Muscle layer of colon (tissue), 2 donors: ENCODE measurements around the gene GRIK3.
"Not testable (repeated sequence)": the region's sequence is repeated elsewhere in the genome, so short reads cannot be mapped to it uniquely, and the experiment has no call there.

Source experiments
- H3K27ac ChIP-seq: one replicate; pipeline ENCODE4 v1.7.0; 2013; ENCODE audit warnings: low read depth, mild to moderate bottlenecking, low read length, moderate library complexity
- H3K27me3 ChIP-seq, 2 donors: one replicate each; pipeline ENCODE4 v1.7.0; 2013; ENCODE audit warnings: low read length in 2 of 2, mild to moderate bottlenecking in 2 of 2; ENCODE audit not compliant: insufficient read depth in 2 of 2, control insufficient read depth in 1 of 2
- H3K36me3 ChIP-seq: one replicate; pipeline ENCODE4 v1.7.0; 2013; ENCODE audit warnings: mild to moderate bottlenecking, low read length; ENCODE audit not compliant: insufficient read depth
- H3K4me1 ChIP-seq: one replicate; pipeline ENCODE4 v1.7.0; 2013; ENCODE audit warnings: mild to moderate bottlenecking, low read length; ENCODE audit not compliant: insufficient read depth
- H3K4me3 ChIP-seq, 2 donors: one replicate each; pipeline ENCODE4 v1.7.0; 2013; ENCODE audit warnings: low read length in 2 of 2, low read depth in 1 of 2, mild to moderate bottlenecking in 1 of 2, moderate library complexity in 1 of 2
- H3K9ac ChIP-seq: one replicate; pipeline ENCODE4 v1.7.0; 2013; ENCODE audit warnings: low read length
- H3K9me3 ChIP-seq: one replicate; pipeline ENCODE4 v1.7.0; 2013; ENCODE audit warnings: mild to moderate bottlenecking, low read length
- donor health status: abdominal sarcoma.
- donor health status: Adenocarcinoma of cecum.

Gene GRIK3

DNA sequence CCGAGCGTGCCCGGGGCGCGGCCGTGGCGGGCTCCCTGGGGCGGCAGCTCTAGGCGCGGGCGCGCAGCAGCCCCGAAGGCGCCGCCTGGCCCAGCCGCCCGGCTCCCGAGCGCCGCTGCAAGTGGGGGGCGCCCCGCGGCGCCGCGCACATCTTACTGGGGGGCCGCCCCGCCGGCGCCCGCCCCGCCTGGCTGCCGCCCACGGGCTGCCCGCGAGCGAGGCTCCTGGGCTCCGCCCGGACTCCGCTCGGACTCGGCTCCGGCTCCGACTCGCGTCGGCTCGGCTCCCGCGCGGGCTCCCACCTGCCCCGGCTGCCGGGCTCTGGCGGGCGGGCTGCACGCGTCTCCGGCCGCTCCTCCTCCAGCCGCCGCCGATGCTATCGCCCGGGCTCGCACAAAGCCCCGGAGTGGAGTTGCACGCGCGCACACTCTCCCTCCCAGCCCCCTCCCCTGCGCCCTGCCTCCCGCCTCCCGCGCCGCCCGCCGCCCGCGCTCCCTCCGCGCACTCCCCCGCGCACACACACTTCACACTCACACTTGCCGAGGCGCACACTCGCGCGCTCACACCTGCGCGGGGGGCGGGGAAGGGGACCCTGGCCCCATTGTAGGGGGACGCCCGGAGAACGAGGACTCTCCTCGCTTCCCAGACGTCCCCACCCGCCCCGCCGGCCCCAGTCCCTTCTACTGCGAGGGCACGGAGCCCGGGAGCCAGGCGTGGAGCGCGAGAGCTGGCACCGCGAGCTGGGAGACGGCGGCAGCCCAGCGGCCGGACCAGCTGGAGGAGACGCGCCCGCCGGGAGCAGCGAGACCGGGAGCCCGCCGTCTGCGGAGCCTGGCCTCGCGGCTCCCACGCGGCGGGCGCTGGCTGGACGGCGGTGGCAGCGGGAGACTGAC, at the start of gene GRIK3:
Gene GRIK3 (minus strand): TSS at position 395 of the 893 bp plus-strand sequence. CDS start 407 bp downstream, outside the sequence.
- Histone ChIP-seq H3K36me3 (no peaks in the 10 kb centered on the region), H3K9ac (no peak within 1 kb of the TSS), H3K9me3 (no peaks in the 10 kb centered on the region), H3K4me1 (no peaks in the 10 kb centered on the region), H3K27ac (no peak within 1 kb of the TSS), H3K27me3 (peaks cover 37 to 83% of the 10 kb centered on the region in 2 donors), H3K4me3 (no peak within 1 kb of the TSS)

DNA sequence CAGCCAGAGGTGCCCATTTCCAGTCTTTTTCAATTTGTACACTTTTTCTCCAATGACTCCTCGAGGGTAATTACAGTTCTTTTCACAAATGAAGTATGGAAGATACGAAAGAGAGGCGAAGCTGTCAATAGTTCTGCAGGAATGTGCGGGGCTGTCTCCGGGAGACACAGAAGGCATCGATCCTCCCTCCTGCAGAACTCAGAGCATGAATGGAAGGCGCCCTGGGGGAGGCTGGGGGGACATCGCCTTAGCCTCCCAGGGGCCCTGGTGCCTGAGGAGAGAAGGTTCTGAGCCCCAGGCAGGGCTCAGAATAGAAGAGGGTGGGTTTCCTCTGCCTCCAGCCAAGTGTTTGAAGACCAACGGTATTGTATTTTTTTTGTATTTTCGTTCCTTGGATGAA, 49.7 kb upstream of the GRIK3 start:
- no peaks in the 10 kb centered on the region for H3K27me3 ChIP-seq
- H3K4me1 ChIP-seq = peaks cover under 1% of the 10 kb centered on the region
- H3K27ac ChIP-seq = no peak overlapping the region

DNA sequence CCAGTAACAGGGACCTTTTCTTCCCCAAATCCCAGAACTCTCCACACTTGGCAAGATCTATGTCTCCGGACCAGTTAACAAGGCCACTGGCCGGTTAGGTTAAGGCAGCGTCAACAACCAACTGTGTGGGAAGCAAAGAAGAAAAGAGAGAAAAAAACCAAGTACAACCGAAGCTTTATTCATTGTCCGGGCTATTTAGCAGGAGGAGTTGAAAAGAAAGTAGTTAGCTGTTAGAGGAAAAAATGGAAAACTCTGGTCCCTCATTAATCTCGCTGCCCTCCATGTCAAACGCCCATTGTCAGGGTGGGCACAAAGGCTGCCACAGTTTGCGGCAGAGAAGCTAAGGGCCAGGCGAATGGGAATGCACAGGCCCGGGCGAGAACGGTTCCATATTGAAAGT, 49.3 kb upstream of the GRIK3 start:
- H3K9me3 ChIP-seq = no peaks in the 10 kb centered on the region
- no peaks in the 10 kb centered on the region for H3K27me3 ChIP-seq
- no peaks in the 10 kb centered on the region for H3K36me3 ChIP-seq
- no peak overlapping the region for H3K4me3 ChIP-seq
- H3K9ac ChIP-seq = no peak overlapping the region
- H3K27ac ChIP-seq = no peak overlapping the region
- H3K4me1 ChIP-seq = peaks cover 4% of the 10 kb centered on the region

More for the DNA sequence above, 49.7 kb upstream of the GRIK3 start:
- H3K36me3 ChIP-seq = no peaks in the 10 kb centered on the region
- H3K9me3 ChIP-seq = no peaks in the 10 kb centered on the region
- no peak overlapping the region for H3K4me3 ChIP-seq
- no peak overlapping the region for H3K9ac ChIP-seq

DNA sequence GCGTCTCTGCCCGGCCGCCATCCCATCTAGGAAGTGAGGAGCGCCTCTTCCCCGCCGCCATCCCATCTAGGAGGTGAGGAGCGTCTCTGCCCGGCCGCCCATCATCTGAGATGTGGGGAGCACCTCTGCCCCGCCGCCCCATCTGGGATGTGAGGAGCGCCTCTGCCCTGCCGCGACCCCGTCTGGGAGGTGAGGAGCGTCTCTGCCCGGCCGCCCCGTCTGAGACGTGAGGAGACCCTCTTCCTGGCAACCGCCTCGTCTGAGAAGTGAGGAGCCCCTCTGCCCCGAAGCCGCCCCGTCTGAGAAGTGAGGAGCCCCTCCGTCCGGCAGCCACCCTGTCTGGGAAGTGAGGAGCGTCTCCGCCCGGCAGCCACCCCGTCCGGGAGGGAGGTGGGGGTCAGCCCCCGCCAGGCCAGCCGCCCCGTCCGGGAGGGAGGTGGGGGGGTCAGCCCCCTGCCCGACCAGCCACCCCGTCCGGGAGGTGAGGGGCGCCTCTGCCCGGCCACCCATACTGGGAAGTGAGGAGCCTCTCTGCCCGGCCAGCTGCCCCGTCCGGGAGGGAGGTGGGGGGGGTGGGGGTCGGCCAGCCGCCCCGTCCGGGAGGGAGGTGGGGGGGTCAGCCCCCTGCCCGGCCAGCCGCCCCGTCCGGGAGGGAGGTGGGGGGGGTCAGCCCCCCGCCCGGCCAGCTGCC, 46.1 kb upstream of the GRIK3 start:
- not testable (repeated sequence) for H3K9ac ChIP-seq, H3K9me3 ChIP-seq, H3K4me1 ChIP-seq, H3K36me3 ChIP-seq, H3K4me3 ChIP-seq, H3K27ac ChIP-seq, H3K27me3 ChIP-seq

DNA sequence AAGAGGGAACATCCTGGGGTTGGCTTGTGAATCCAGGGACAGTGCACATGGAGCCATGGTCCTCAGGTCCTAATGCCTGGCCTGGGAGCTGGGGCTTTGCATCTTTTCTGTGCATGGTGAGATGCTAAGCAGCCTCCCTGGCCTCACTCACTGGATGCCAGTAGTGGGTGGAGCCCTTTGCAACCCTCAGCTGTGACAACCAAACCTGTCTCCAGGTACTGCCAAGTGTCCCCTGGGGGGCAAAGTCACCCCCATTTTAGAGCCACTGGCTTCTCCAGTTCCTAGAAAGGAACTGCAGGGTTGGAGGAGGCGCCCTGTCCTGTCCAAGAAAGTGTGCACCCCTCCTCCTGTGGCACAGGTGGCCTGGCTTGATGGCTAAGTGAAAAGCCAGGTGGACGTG, 44.6 kb upstream of the GRIK3 start:
- H3K36me3 ChIP-seq = no peaks in the 10 kb centered on the region
- no peak overlapping the region for H3K27ac ChIP-seq
- H3K9ac ChIP-seq = no peak overlapping the region
- no peaks in the 10 kb centered on the region for H3K9me3 ChIP-seq
- no peaks in the 10 kb centered on the region for H3K27me3 ChIP-seq
- peak overlapping the region in 1 of 2 donors; percentile 46 for H3K4me3 ChIP-seq
- H3K4me1 ChIP-seq = peaks cover 8% of the 10 kb centered on the region

DNA sequence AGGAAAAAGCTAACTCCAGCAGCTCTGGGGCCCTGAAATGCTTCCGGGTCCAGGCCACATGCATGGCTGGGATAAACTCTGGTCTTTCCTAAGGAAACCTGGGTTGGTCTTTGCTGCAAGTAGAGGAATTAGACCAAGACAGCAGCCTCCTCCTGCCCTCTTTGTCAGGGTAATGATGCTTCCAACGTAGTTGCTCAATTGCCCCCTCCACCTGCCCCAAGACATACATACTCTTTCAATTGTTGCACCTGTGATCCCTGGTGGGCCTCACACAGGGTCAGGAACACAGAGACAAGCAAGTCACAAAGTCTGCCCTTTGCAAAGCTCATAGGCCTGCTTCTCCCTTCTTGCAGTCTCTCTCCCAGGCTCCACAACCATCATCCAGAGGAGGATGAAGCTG, 41.9 kb upstream of the GRIK3 start:
- Histone ChIP-seq H3K9me3 (no peaks in the 10 kb centered on the region), H3K4me1 (peaks cover 8% of the 10 kb centered on the region), H3K27ac (no peak overlapping the region), H3K4me3 (no peak overlapping the region), H3K9ac (no peak overlapping the region), H3K27me3 (peaks cover 3 to 14% of the 10 kb centered on the region in 2 donors), H3K36me3 (no peaks in the 10 kb centered on the region)

DNA sequence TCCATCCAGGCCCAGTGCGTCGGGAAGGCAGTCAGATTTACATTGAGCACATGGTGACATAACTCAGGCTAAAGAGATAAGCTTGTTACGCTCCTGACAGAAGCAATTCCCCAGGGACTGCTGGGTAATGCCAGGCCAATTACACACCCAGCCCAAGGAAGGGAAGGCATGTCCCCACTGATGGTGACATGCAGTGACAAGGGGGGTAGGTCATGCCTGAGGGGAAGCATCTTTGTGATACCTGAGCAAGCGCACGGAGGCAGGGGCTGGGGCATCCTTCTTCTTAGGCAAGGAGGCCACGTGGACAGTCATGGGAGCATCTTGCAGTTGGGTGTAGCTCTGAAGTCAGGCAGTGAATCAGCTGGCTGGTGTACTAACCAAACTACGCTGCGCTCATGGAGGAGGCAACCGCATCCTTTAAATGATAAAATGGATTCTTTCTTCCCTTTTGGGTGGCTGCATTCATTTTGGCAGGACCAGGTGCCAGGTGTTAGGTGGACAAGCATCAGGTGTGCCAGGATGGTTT, 39.6 kb upstream of the GRIK3 start:
- Histone ChIP-seq H3K4me3 (no peak overlapping the region), H3K9me3 (no peaks in the 10 kb centered on the region), H3K9ac (no peak overlapping the region), H3K36me3 (no peaks in the 10 kb centered on the region), H3K27ac (no peak overlapping the region), H3K4me1 (peaks cover 7% of the 10 kb centered on the region), H3K27me3 (peaks cover 3 to 15% of the 10 kb centered on the region in 2 donors)

DNA sequence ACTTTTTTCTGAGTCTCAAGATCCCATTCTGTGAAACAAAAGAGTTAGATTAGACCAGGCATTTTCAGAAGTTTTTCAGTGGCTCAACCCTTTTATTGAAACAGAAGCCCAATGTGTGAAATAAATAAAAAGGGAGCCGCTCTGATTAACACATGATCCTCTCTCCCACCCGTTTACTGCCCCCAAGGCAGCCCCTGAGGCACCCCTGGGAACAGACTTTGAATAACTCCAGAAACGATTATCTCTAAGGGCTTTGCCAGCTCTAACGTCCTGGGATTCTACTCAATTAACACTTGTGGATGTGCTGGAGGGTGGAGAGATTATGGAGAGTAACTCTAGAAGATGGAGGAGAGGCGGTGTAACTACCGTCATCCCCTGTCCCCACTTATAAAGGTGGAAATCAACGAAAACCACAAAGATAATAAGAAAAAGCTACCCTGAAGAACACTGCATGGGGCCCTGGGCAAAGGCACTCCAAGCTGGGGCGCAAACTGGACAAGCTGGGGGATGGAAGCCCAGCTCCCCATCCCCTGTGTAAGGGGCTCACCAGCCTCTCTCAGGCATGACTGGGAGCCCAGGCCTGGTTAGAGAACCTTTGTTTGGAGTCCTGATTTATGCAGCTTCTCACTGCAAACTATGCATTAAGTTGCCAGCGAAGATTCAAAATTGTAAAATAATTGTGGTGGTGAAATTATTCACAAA, 39.0 kb upstream of the GRIK3 start:
- H3K27ac ChIP-seq = no peak overlapping the region
- H3K4me3 ChIP-seq = no peak overlapping the region
- H3K9me3 ChIP-seq = no peaks in the 10 kb centered on the region
- H3K4me1 ChIP-seq = peaks cover under 1% of the 10 kb centered on the region
- peaks cover 3 to 15% of the 10 kb centered on the region in 2 donors for H3K27me3 ChIP-seq
- H3K36me3 ChIP-seq = no peaks in the 10 kb centered on the region
- H3K9ac ChIP-seq = no peak overlapping the region

DNA sequence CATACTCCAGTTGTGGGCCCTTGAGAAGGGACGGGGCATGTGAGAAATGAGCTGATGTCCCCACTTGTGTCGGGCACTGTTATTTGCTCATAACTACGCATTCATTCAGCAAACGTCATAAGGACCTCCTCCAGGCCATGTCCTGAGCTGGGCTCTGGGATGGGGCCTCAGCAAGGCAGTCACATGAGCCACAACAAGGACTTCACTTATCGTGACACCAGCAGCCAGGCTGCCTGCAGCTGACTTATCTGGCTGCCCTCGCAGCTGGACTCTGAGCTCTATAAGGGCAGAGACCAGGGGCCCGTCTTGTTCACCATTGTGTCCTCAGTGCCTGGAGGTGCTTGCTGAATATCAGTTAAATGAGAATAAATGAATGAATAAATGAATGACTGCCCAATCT, 37.5 kb upstream of the GRIK3 start:
- H3K4me1 ChIP-seq = no peaks in the 10 kb centered on the region
- no peak overlapping the region for H3K4me3 ChIP-seq
- no peaks in the 10 kb centered on the region for H3K36me3 ChIP-seq
- no peak overlapping the region for H3K27ac ChIP-seq
- no peak overlapping the region for H3K9ac ChIP-seq
- no peaks in the 10 kb centered on the region for H3K9me3 ChIP-seq
- peaks cover 6 to 15% of the 10 kb centered on the region in 2 donors for H3K27me3 ChIP-seq

DNA sequence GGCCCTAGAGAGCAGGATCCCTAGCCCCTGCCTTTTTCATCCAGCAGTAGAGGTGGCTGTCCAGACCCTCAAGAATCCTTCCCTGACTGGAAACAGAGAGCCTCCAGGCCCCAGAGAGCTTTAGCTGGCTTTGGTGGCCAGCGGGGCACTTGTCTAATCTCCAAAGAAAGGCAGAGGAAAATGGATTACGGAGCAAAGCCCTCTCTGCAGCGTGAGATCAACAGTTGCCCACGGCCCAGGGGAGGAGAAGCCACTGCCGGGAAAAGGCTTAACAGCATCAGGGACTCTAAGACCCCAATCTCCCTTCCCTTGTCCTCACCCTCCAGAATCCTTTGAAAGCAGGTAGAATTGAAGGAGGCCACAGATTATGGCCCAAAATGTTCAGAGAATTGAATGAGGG, 35.8 kb upstream of the GRIK3 start:
- H3K4me1 ChIP-seq = no peaks in the 10 kb centered on the region
- H3K36me3 ChIP-seq = no peaks in the 10 kb centered on the region
- H3K4me3 ChIP-seq = no peak overlapping the region
- no peak overlapping the region for H3K9ac ChIP-seq
- H3K27me3 ChIP-seq = peaks cover 11 to 15% of the 10 kb centered on the region in 2 donors
- H3K27ac ChIP-seq = no peak overlapping the region
- no peaks in the 10 kb centered on the region for H3K9me3 ChIP-seq

DNA sequence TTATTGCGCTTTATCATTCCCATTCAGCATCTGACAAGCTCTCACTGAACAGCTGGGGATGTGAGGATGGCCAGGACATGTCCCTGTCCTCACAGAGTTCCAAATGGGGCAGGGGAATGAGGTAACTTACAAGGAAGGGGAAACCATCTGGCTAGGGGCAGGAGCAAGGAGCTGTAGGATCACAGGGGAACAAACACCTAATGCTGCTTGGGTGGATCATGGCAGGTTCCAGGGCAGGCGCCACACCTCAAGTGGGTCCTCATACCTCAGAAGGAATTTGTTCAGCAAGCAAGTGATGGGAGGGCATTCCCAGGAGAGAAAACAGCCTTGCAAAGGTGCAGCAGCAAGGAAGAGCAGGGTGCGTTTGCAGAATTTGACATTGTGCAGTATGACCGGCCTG, 35.1 kb upstream of the GRIK3 start:
- peaks cover 11 to 15% of the 10 kb centered on the region in 2 donors for H3K27me3 ChIP-seq

More for the DNA sequence above, 35.1 kb upstream of the GRIK3 start:
- H3K9ac ChIP-seq = no peak overlapping the region
- H3K9me3 ChIP-seq = no peaks in the 10 kb centered on the region
- no peaks in the 10 kb centered on the region for H3K4me1 ChIP-seq
- no peak overlapping the region for H3K27ac ChIP-seq
- no peaks in the 10 kb centered on the region for H3K36me3 ChIP-seq
- H3K4me3 ChIP-seq = no peak overlapping the region
